HG02884 (cell line): ENCODE results near the gene RARB.

ENCODE experiments used
- ATAC-seq: cut with Tn5 transposase; IDR thresholded peaks from one replicate; pipeline ENCODE4 v1.9.1; 2021; ENCODE audit warnings: mild to moderate bottlenecking, moderate library complexity; ENCODE audit not compliant: unreplicated experiment

RARB gene

GRCh38 chr3:25589783-25590258 is 161.8 kb downstream of the RARB start:
- ATAC-seq = no peak

- no peak for ATAC-seq
Measured at GRCh38 chr3:25592510-25592968, 164.5 kb downstream of the RARB start.

DNA sequence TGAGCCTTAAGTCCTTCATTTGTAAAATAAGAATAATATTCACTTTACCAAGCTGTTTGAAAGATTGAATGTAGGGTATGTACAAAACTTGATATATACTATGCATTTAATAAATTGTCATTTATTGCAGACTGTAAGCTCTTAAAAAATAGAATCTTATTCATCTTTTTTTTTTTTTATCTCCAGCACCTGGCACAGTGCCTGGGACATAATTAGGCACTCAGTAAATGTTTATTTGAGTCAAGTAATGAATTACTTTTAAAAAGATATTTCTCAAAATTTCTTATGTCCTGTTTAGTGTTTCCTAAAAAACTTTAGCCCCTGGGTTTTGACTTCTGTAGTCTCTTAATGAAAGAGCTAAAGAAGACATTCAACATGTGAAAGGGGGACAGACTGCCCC is 164.9 kb downstream of the RARB start:
- no peak for ATAC-seq

DNA sequence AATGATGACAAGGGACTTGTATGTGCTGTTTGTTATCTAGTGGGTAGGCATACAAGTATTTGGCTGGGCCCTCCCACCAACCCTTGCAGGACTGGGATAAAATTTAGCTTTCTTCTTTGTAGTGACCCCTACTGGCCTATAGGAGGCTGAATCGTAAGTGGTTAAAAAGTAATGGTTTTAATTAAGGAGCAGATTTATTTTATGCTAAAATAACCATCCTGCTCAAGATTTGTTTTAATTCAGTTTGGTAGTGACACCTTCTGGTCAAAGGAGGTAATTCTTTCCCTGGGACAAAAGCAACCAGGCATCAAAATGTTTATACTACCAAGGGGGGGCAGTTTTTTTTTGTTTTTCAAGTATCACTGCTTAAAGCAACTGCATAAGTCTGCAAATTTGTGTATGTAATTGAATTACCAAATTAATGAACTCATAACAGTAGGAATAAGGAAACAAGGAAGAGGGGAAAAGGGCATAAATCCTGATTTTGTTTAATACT is 166.0 kb downstream of the RARB start:
- peak; percentile 45 for ATAC-seq

GRCh38 chr3:25597535-25598101 is 169.6 kb downstream of the RARB start:
- no peak for ATAC-seq

GRCh38 chr3:25603703-25604102 is 175.6 kb downstream of the RARB start:
- ATAC-seq = no peak

- no peak for ATAC-seq
Measured at GRCh38 chr3:25604107-25604805, 176.2 kb downstream of the RARB start.

GRCh38 chr3:25610167-25610566 is 182.1 kb downstream of the RARB start:
- ATAC-seq = no peak

- no peak for ATAC-seq
Measured at GRCh38 chr3:25610779-25611178, 182.7 kb downstream of the RARB start.

DNA sequence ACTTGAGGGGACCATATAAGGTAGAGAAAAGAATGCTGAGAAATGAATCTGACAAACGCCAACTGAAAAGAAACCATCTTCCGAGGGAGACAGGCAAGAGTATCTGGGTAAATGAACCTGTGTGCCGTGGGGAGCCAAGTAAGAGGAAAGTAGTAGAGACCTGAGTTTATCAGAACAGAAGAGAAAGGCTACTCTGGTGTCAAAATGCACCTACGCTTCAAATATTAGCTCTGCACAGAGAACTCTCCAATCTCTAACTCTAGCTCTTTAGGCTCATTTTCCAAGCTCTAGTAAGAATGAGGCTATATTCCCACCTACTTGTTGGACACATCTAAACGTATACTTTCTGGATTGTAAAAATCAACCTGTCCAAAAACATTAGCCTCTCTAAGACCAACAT is 183.1 kb downstream of the RARB start:
- no peak for ATAC-seq

DNA sequence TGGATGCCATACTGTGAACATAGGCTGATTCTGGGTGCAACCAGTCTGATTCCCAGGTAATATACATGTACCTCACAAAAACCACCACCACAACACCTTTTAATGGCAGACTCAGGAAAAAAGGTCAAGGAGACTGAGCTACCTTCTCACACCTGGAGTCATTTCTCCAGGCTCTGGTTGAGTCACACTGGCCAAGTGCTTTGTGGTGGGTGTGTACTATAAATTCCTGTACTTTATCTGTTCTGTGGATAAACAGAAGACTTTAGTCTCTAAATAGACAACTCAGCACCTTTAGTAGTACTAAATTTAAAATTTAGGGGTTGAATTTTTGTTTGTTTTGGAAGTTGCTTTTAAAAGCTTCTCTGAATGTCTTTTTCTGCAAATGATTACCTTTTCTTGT is 190.0 kb downstream of the RARB start:
- ATAC-seq = no peak

DNA sequence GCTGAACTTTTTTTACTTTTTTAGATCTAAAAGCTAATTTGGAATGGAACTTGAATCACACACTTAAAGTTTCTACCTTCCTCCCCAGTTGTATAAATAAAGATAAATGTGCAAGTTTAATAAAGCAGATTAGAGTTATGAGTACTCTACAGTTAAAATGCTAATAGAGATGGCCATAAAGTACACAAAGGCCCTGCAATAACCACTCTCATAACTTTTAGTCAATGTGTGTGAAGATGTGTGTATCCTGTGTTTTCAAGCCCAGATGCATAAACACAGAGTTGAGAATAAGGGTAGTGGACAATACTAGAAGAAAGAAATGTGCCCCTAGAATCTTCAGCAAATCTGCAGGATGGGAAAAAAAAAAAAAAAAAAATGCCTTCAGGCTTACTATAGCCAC is 191.3 kb downstream of the RARB start:
- no peak for ATAC-seq

DNA sequence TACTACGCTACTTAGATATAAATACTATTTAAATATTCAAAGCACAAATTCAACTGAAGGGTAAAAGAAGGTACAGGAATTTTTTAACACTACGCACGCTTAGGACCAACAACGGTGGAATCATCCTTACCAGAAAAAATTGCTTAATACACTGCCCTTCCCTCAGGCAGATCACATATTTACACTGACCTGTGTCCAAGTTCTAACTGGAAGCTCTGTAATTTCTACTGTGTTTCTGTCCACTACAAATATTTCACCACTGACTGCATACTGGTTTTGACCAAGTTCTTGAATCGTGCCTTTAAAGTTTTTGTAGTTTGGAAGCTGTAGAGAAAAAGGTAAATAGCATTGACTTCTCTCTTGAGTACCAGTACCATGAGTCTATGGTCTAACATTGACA is 192.4 kb downstream of the RARB start:
- ATAC-seq = no peak

DNA sequence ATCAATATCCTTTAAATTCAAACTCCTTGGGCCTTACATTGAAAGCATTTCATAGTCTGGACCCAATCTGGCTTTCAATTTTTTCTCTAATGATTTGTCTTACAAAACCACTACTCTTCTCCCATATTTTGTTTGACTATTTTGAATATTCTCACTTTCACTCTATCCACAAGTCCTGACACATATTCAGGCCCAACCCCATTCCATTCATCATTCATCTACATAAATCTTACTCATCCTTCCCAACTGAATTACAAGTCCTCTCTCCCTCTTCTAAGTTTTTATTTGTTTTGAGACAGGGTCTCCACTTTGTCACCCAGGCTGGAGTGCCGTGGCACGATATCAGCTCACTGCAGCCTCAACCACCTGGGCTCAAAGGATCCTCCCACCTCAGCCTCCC is 193.0 kb downstream of the RARB start:
- ATAC-seq = no peak

- ATAC-seq = no peak
Measured at GRCh38 chr3:25631989-25632388, 203.9 kb downstream of the RARB start.

GRCh38 chr3:25633919-25634318 is 205.9 kb downstream of the RARB start:
- ATAC-seq = no peak

GRCh38 chr3:25635038-25635437 is 207.0 kb downstream of the RARB start:
- ATAC-seq = no peak
